Keratinocyte (primary cell): ENCODE data around the gene PAFAH2. TPM values are rescaled to one million over a fixed set of nuclear protein-coding genes. Genes with fewer than 3 reads are reported as not detected.

ENCODE experiments used
- DNase-seq: peaks from one replicate; pipeline ENCODE4 v3.0.0-alpha.2; 2011; ENCODE audit warnings: low read depth, missing footprints, low spot score
- FAIRE-seq: peaks from 2 replicates; lab custom pipeline; 2011; peaks lifted over from hg19 to GRCh38; lab: Jason Lieb, UNC
- H2AFZ ChIP-seq: 2 replicates; pipeline ENCODE4 v1.6.0; 2012; ENCODE audit warnings: low read length, control low read depth, inconsistent platforms; ENCODE audit not compliant: control insufficient read depth
- H3K27ac ChIP-seq: 2 replicates; pipeline ENCODE4 v1.5.1; 2011; ENCODE audit warnings: low read length; ENCODE audit not compliant: control insufficient read depth, insufficient read depth
- H3K27me3 ChIP-seq: 3 replicates; pipeline ENCODE4 v1.6.0; 2011; ENCODE audit warnings: low read length; ENCODE audit not compliant: control insufficient read depth, insufficient read depth; ENCODE audit errors: extremely low read depth
- H3K36me3 ChIP-seq, 2 experiments: 2 replicates in 1 of 2; 3 replicates in 1 of 2; pipeline ENCODE4 v1.5.1; 2011; ENCODE audit warnings: low read length in 2 of 2, mild to moderate bottlenecking in 1 of 2; ENCODE audit not compliant: control insufficient read depth in 2 of 2, insufficient read depth in 2 of 2; ENCODE audit errors: extremely low read depth in 1 of 2
- H3K4me1 ChIP-seq: 3 replicates; pipeline ENCODE4 v1.5.1; 2011; ENCODE audit warnings: low read length; ENCODE audit not compliant: control insufficient read depth, insufficient read depth; ENCODE audit errors: extremely low read depth
- H3K4me2 ChIP-seq: 3 replicates; pipeline ENCODE4 v1.6.0; 2011; ENCODE audit warnings: low read depth, low read length; ENCODE audit not compliant: control insufficient read depth, insufficient read depth; ENCODE audit errors: extremely low read depth
- H3K4me3 ChIP-seq, 3 experiments: fragments of 200-600 bp in 1 of 3; sonication (generic) in 1 of 3; 2 replicates in 2 of 3; 3 replicates in 1 of 3; pipeline ENCODE4 v1.5.1; 2011 to 2016; ENCODE audit warnings: low read length in 3 of 3, mild to moderate bottlenecking in 3 of 3, control low read depth in 2 of 3, inconsistent platforms in 1 of 3, low read depth in 1 of 3, mixed read lengths in 1 of 3, mixed run types in 1 of 3, moderate library complexity in 1 of 3; ENCODE audit not compliant: control insufficient read depth in 2 of 3, insufficient read depth in 2 of 3; ENCODE audit errors: extremely low read depth in 1 of 3
- H3K79me2 ChIP-seq: 2 replicates; pipeline ENCODE4 v1.6.0; 2012; ENCODE audit warnings: low read length; ENCODE audit not compliant: control insufficient read depth, insufficient read depth
- H3K9ac ChIP-seq: 3 replicates; pipeline ENCODE4 v1.6.0; 2011; ENCODE audit warnings: low read length; ENCODE audit not compliant: control insufficient read depth, insufficient read depth; ENCODE audit errors: extremely low read depth
- H3K9me1 ChIP-seq: 3 replicates; pipeline ENCODE4 v1.6.0; 2011; ENCODE audit warnings: low read length; ENCODE audit not compliant: control insufficient read depth, insufficient read depth; ENCODE audit errors: extremely low read depth
- H3K9me3 ChIP-seq: 2 replicates; pipeline ENCODE4 v1.5.1; 2012; ENCODE audit warnings: low read depth, low read length; ENCODE audit not compliant: control insufficient read depth
- H4K20me1 ChIP-seq: 3 replicates; pipeline ENCODE4 v1.6.0; 2011; ENCODE audit warnings: low read length; ENCODE audit not compliant: control insufficient read depth, insufficient read depth; ENCODE audit errors: extremely low read depth
- CTCF ChIP-seq, 3 experiments: IDR thresholded peaks in 1 of 3; conservative IDR thresholded peaks in 1 of 3; optimal IDR thresholded peaks in 1 of 3; 2 replicates in 2 of 3; 3 replicates in 1 of 3; pipeline versions ENCODE3 to v1.5.1; 2011; ENCODE audit warnings: low read length in 3 of 3, mild to moderate bottlenecking in 3 of 3, moderate library complexity in 2 of 3, control low read depth in 1 of 3, inconsistent platforms in 1 of 3; ENCODE audit not compliant: insufficient read depth in 2 of 3; ENCODE audit errors: extremely low read depth in 1 of 3
- EZH2 ChIP-seq: IDR thresholded peaks from one replicate; pipeline ENCODE4 v1.6.1; 2012; ENCODE audit warnings: inconsistent platforms, mild to moderate bottlenecking, low read length, moderate library complexity
- dilution Hi-C: fragments of 300-500 bp; cut with MboI; formaldehyde crosslinking; loops from one replicate; pipeline ENCODE4 v1.7.0; 2020; ENCODE audit warnings: low sequenced_read_pairs; ENCODE audit not compliant: extremely low pct_ligation_motif_present
- polyA plus RNA-seq, 5 experiments: library from polyadenylated mRNA; depleted of rRNA in 3 of 5; stranded (reverse) in 3 of 5; stranded (forward) in 1 of 5; unstranded in 1 of 5; fragments of >200 nt; gene quantifications; 1 replicate in 1 of 5; 2 replicates in 3 of 5; 3 replicates in 1 of 5; pipeline versions ENCODE4 v1.2.1 to v1.2.3, GENCODE V29; 2011 to 2012; ENCODE audit warnings: missing spikeins in 2 of 5, low read depth in 1 of 5, low replicate concordance in 1 of 5

PAFAH2 gene
- polyA plus RNA-seq, 1 donor (not counting 4 experiments of a cell fraction or from before 2014, with no cell fraction given) = 15.5 TPM

- Histone ChIP-seq H3K9me1 (no peaks in the 10 kb centered on the region), H3K27me3 (no peaks in the 10 kb centered on the region), H3K4me2 (no peak overlapping the region), H3K27ac (no peak overlapping the region), H3K36me3 (no peaks in the 10 kb centered on the region), H3K9ac (no peak overlapping the region), H3K4me3 (no peak overlapping the region), H2AFZ (no peak overlapping the region), H3K79me2 (no peaks in the 10 kb centered on the region), H4K20me1 (no peaks in the 10 kb centered on the region), H3K9me3 (no peaks in the 10 kb centered on the region), H3K4me1 (peaks cover 13% of the 10 kb centered on the region)
- no peak for DNase-seq
- dilution Hi-C loops = no loop called here
- TF ChIP-seq CTCF (optimal IDR thresholded peaks at IDR 0.05 in 1 of 3, IDR thresholded peaks at IDR 0.05 in 1 of 3, conservative IDR thresholded peaks at IDR 0.05 in 1 of 3; ENCODE audit: extremely low read depth in 1 of 3, insufficient read depth in 2 of 3, low read length in 3 of 3) (no peak), EZH2 (no peak)
- FAIRE-seq = no peak
Measured at GRCh38 chr1:26023009-26023408, 25.1 kb upstream of the PAFAH2 start.

DNA sequence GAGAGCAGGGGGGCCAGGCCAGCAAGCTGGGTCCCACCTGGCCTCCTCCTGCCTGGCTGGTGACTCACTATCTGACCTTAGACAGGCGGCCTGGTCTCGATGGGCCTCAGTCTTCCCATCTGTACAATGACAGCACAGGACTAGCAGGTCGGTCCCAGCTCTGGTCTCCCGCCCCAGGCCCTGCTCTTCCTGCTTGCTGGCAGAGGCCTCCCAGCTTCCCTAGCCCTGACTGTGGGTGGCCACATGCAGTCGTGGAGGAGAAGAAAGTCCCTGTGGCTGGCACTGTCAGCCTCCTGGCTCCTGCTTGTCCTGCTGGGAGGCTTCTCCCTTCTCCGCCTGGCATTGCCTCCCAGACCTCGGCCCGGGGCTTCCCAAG is 24.5 kb upstream of the PAFAH2 start:
- dilution Hi-C loops = no loop called here
- H4K20me1 ChIP-seq = no peaks in the 10 kb centered on the region
- no peaks in the 10 kb centered on the region for H3K27me3 ChIP-seq
- no peak for FAIRE-seq
- no peaks in the 10 kb centered on the region for H3K9me1 ChIP-seq
- no peak overlapping the region for H3K4me2 ChIP-seq
- no peak overlapping the region for H3K4me3 ChIP-seq
- no peak overlapping the region for H3K9ac ChIP-seq
- H3K9me3 ChIP-seq = no peaks in the 10 kb centered on the region
- H3K36me3 ChIP-seq = no peaks in the 10 kb centered on the region
- no peak overlapping the region for H3K27ac ChIP-seq
- peaks cover 13% of the 10 kb centered on the region for H3K4me1 ChIP-seq
- no peaks in the 10 kb centered on the region for H3K79me2 ChIP-seq
- no peak for DNase-seq
- H2AFZ ChIP-seq = no peak overlapping the region
- TF ChIP-seq CTCF (optimal IDR thresholded peaks at IDR 0.05 in 1 of 3, IDR thresholded peaks at IDR 0.05 in 1 of 3, conservative IDR thresholded peaks at IDR 0.05 in 1 of 3; ENCODE audit: extremely low read depth in 1 of 3, insufficient read depth in 2 of 3, low read length in 3 of 3) (no peak), EZH2 (no peak)
